ENCODE data around the gene RNF103.
"Not testable (repeated sequence)": the region's sequence is repeated elsewhere in the genome, so short reads cannot be mapped to it uniquely, and the experiment has no call there.

The RNF103 gene, protein sequence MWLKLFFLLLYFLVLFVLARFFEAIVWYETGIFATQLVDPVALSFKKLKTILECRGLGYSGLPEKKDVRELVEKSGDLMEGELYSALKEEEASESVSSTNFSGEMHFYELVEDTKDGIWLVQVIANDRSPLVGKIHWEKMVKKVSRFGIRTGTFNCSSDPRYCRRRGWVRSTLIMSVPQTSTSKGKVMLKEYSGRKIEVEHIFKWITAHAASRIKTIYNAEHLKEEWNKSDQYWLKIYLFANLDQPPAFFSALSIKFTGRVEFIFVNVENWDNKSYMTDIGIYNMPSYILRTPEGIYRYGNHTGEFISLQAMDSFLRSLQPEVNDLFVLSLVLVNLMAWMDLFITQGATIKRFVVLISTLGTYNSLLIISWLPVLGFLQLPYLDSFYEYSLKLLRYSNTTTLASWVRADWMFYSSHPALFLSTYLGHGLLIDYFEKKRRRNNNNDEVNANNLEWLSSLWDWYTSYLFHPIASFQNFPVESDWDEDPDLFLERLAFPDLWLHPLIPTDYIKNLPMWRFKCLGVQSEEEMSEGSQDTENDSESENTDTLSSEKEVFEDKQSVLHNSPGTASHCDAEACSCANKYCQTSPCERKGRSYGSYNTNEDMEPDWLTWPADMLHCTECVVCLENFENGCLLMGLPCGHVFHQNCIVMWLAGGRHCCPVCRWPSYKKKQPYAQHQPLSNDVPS

DNA sequence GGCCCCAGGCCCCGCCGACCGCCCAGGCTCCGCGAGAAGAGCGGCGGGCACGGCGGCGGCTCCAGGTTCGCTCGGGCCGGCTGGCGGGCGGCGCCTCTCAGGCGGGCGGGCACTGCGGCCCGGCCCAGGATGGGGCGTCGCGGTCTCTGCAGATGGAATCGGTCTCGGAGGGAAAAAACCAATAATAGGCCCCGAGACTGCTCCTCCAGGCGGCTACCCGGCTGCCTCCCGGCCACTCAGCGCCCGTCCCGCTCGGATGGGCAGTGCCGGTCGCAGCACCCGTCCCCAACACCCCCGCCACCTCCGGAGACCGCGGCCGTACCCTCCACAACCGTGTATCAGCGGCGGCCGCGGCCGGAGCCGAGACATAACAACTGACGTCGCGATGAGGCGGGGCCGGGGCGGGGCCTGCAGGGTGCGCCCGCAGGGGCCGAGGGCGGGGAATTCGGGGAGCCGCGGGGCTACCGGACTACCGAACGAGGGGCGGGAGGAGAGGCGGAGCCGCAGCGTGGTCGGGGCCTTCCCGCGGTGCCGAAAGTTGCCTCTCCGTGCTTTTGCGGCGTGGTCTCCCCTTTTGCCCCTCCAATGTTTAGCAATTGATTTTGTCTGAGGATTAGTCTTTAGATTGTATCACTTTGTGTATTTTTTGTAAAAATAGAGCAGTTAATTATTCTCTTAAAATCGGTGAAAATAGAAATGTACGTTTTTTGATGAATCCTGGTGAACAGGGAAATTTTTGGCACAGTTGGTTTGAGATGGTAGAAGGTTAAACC, at the start of gene RNF103:
TSS of gene RNF103 (minus strand) at position 372 of the 773 bp plus-strand sequence. CDS start 979 bp downstream, outside the sequence.
- peak; percentile 90 for DNase-seq

- DNase-seq: no peak
Observed at GRCh38 chr2:86673011-86673410, 49.3 kb upstream of the RNF103 start.

DNA sequence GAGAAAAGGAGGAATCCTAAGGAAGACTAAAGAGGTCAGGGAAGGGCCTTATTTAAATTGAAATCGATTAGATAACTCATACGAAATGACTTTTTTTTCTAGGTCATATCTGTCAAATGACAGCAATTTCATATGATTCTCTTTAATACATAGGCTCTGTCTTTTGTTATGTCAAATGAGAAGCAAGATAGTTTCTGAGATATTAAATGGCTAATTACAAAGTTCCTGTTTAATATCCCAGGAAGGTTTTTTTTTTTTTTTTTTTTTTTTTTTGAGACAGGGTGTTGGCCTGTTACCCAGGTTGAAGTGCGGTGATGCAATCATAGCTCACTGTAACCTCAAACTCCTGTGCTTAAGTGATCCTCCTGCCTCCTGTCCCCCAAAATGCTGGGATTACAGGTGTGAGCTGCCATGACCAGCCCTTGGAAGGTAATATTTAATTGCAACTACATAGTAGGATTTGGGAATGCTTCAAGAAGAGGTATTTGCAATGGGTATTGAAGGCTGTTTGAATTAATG, 48.4 kb upstream of the RNF103 start:
- no peak for DNase-seq

GRCh38 chr2:86671337-86671981, 47.8 kb upstream of the RNF103 start:
- DNase-seq: no peak

DNA sequence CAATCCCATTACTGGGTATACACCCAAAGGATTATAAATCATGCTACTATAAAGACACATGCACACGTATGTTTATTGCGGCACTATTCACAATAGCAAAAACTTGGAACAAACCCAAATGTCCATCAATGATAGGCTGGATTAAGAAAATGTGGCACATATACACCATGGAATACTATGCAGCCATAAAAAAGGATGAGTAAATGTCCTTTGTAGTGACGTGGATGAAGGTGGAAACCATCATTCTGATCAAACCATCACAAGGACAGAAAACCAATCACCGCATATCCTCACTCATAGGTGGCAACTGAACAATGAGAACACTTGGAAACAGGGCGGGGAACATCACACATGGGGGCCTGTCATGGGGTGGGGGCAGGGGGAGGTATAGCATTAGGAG, 45.7 kb upstream of the RNF103 start:
- DNase-seq: not testable (repeated sequence)

DNA sequence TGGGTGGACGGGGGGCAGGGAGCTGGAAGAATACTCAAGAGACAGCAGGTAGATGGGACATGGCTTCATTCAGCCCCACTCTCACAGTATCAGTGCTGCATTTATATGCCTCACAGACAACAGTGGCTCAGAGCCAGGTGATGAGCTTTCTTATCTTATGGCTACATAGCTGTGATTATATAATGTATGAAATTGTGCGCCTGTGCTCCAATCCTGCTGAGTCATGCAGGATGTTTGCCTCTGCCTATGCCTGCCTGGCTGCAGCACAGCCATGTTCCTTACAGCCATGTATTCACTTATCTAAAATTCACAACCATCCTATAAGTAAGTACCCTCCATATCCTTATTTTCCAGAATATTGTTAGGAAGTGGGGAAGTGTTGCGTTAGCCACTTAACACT, 37.7 kb upstream of the RNF103 start:
- peak; percentile 67 for DNase-seq

DNA sequence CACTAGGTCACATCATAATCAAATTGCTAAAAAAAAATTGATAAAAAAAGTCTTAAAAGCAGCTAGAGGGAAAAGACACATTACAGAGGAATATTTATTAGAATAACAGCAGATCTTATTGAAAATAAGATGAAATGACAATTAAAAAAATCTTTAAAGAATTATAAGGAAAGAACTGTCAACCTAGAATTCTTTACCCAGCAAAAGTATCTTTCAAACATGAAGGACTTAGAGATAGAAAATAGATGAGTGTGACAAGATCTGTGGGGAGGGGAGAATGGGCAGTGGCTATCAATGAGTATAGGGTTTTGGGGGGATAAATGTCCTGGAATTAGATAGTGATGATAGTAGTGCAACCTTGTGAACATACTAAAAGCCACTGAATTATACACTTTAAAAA, 26.5 kb upstream of the RNF103 start:
- DNase-seq: no peak

DNA sequence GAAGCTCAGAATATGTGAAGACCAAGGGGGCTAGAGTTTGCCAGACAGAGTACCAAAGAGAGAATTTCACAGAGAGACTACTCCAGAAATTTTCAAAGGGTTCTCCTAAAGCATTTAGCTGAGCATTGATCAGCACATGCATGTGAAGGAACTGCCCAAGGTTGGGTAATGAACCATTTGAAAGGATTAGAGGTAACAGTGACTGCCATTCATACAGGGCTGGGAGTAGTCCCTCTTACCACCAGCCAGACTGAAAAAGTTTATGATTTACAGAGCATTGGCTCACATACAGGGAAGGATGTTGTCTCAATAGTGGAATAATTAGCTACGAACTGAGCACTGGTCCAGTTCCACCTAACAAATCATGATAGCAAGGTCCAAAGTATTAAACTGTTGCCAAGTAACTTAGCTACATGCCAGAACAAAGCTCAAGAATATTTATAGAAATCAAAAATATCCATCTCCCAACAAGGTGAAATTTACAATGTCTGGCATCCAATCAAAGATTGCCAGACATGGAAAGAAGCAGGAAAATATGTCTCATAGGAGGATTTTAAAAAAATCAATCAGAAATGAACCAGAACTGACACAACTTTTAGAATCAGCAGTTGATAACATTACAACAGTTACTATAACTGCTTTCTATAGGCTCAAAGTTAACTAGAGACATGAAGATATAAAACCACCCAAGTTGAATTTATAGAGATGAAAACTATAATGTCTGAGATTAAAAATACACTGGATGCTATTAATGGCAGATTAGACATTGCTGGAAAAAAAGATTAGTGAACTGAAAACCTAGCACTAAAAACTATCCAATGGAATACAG, 25.7 kb upstream of the RNF103 start:
- DNase-seq: no peak

GRCh38 chr2:86648681-86649080, 25.0 kb upstream of the RNF103 start:
- no peak for DNase-seq

DNA sequence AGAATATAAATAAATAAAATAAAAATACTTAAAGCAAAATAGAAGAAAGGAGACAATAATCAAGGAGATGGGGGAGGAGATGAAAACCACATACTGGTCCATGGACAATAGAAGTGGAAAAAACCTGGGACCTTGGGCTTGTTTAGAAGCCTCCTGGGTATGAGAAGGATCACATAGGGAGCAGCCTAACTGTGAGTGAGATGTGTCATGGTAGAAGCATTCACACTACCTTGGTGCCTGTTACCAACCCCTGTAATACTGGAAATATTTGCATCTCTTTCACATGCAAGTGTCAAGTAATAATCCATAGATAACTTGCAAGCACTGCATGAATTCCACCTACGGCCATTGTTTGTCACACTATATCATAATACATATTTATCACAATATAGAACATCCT, 23.2 kb upstream of the RNF103 start:
- no peak for DNase-seq

GRCh38 chr2:86646329-86646728, 22.7 kb upstream of the RNF103 start:
- DNase-seq: no peak

DNA sequence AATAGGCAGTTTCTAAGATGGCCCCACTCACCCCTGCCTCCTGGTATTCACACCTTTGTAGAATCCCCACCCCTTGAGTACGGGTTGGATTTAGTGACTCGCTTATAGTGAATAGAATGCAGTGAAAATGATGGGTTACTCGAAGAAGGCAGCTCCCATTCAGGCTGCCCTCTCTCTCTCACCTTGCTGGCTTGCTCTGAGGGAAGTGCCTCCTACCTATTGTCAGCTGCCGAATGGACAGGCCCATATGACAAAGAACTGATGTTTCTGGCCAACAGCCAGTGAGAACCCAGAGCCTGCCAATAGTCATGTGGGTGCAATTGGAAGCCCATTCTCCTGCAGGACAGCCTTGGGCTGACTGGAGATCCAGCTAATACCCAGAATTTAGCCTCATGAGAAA, 22.1 kb upstream of the RNF103 start:
- DNase-seq: no peak

DNA sequence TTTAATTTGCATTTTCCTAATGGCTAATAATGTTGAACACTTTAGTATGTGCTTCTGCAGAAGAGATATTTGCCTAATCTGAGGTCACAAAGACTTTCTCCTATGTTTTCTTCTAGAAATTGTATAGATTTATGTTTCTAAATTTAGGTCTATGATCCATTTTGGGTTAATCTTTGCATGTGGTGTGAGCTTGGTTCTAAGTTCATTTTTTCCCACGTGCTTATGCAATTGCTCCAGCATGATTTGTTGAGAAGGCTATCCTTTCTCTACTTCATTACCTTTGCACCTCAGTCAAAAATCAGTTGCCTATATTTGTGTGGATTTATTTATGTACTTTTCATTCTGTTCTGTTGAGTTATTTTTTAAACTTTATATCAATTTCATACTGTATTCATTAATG, 15.0 kb upstream of the RNF103 start:
- no peak for DNase-seq

DNA sequence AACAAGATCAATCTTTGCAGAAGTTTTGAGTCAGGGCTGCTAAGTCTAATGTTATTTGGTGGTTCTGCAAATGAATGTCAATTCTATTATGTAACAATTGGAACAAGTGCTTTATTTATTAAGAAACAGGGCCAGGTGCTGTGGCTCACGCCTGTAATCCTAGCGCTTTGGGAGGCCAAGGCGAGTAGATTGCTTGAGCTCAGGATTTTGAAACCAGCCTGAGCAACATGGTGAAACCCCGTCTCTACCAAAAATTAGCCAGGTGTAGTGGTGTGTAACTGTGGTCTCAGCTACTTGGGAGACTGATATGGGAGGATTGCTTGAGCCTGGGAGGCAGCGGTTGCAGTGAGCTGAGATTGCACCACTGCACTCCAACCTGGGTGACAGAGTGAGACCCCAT, 13.2 kb upstream of the RNF103 start:
- DNase-seq: no peak

DNA sequence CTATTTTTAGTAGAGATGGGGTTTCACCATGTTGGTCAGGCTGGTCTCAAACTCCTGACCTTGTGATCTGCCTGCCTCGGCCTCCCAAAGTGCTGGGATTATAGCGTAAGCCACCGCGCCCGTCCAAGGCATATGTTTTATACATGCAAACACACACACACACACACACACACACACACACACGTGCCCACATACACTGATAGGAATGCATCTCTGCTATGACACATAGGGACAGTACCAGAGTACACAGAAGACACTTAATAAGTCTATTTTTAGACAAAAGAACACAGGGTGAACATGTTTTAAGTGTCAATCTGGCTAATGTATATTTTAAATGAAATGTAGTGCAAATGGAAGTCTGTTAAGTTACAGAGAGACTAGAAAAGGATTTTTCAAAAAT, 10.7 kb upstream of the RNF103 start:
- no peak for DNase-seq

GRCh38 chr2:86633155-86633651, 9.5 kb upstream of the RNF103 start:
- peak; percentile 33 for DNase-seq

GRCh38 chr2:86632672-86633071, 9.0 kb upstream of the RNF103 start:
- DNase-seq: peak; percentile 53

GRCh38 chr2:86631846-86632485, 8.3 kb upstream of the RNF103 start:
- no peak for DNase-seq

GRCh38 chr2:86628091-86628522, 4.4 kb upstream of the RNF103 start:
- DNase-seq: no peak

DNA sequence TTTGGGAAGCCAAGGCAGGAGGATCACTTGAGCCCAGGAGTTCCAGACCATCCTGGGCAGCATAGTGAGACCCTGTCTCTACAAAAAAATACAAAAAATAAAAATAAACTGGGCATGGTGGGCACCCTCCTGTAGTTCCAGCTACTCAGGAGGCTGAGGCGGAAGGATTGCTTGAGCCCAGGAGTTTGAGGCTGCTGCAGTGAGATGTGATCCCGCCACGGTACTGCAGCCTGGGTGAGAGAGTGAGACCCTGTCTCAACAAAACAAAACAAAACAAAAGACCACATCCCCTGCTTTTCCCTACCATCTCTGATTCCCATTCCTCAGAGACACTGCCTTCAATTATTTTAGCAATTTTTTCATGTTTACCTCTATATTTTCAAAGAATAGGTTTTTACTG, 3.9 kb upstream of the RNF103 start:
- no peak for DNase-seq

DNA sequence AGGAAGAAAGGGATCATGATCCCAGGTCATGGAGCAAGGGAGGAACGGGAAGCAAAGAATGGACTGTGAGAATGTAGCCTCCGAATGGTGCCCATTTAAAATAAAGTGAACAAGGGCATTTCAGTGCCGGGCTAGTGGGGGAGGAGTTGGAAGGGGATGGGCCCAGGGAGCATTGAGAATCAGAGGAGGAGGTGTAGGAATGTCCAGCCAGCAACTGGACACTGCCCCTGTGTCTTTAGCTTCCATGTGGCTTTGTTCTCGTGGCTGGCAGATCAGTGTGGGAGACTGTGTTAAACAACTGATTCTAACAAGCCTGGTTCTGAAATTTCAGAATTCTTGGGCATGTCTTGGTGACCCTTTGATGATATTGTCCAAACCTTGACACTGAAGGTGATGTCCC, 1.4 kb upstream of the RNF103 start:
- no peak for DNase-seq

Data from hematopoietic multipotent progenitor cell treated with erythropoietin and hydrocortisone succinate and interleukin-3 and kit ligand, for 8 days (in vitro differentiated cells).